Posterior vena cava (tissue), 2 donors: ENCODE results near the gene ETFA. TPM values are rescaled to one million over a fixed set of nuclear protein-coding genes. Genes with fewer than 3 reads are reported as not detected.
A peak's percentile ranks its signal among the peaks of the same experiment; 100 is the strongest.

Experiments used
- DNase-seq: peaks from one replicate; pipeline ENCODE4 v3.0.0-alpha.2; 2020; ENCODE audit warnings: low spot score
- intact Hi-C, 2 donors: fragments of 100-400 bp; cut with DNase I; formaldehyde crosslinking; loops; one replicate each; pipeline versions ENCODE4 v1.14.1 to v1.14.2; 2022 to 2023
- long read RNA-seq, 2 donors: library from polyadenylated mRNA; unstranded; transcript quantifications; one replicate each; pipeline ENCODE4 v2.0.0, GENCODE V29; 2020 to 2021
- total RNA-seq, 2 donors: library from RNA; stranded (reverse); fragmentation: NEBNext Ultra II Directional; extraction: Animal tissue kit (Norgen Biotek cat#: 25700); gene quantifications; one replicate each; pipeline ENCODE4 v1.2.1, GENCODE V29; 2021
- donor health status: DM: yes; HTN: yes; CAD: no.
- donor health status: DM: yes; HTN: yes; CAD: no.

ETFA gene
- total RNA-seq = 10 to 100 TPM; 68.6 to 98.4 TPM
- long read RNA-seq, donor 1, transcript ETFA-203 (12 exons, 2,287 nt) = major isoform, 12 of 27 reads
- long read RNA-seq, donor 1, partial matches to known transcripts = 1 of 27 reads
- long read RNA-seq, donor 1, other reads (novel, unspliced or antisense) = 9 of 27 reads
- long read RNA-seq, donor 2, transcript ETFA-202 (11 exons, 1,346 nt) = minor isoform, 43 of 244 reads
- long read RNA-seq, donor 2, transcript ETFA-203 (12 exons, 2,287 nt) = major isoform, 155 of 244 reads
- long read RNA-seq, donor 2, partial matches to known transcripts = 10 of 244 reads
- long read RNA-seq, donor 2, other reads (novel, unspliced or antisense) = 26 of 244 reads

- peak; percentile 99 for DNase-seq
- intact Hi-C loops = loop anchor here in 1 of 2 donors (10.0 kb wide), 1 partner anchor 107 kb away; no protein-coding TSS in a partner anchor
These were observed at the start of gene ETFA for GRCh38 chr15:76311100-76311953. TSS of gene ETFA (minus strand) at chr15:76311469. CDS start at chr15:76311388, 81 bp downstream.

GRCh38 chr15:76360416-76360815 is 49.1 kb upstream of the ETFA start:
- no peak for DNase-seq

GRCh38 chr15:76359152-76359551 is 47.9 kb upstream of the ETFA start:
- intact Hi-C loops = no loop called here
- no peak for DNase-seq

More at GRCh38 chr15:76360416-76360815, 49.1 kb upstream of the ETFA start:
- intact Hi-C loops = no loop called here

GRCh38 chr15:76358453-76358852 is 47.2 kb upstream of the ETFA start:
- intact Hi-C loops = no loop called here
- no peak for DNase-seq

GRCh38 chr15:76354823-76355440 is 43.7 kb upstream of the ETFA start:
- no peak for DNase-seq
- intact Hi-C loops = no loop called here

- intact Hi-C loops = no loop called here
These were observed 42.6 kb upstream of the ETFA start for GRCh38 chr15:76353903-76354302.

GRCh38 chr15:76353023-76353577 is 41.8 kb upstream of the ETFA start:
- intact Hi-C loops = no loop called here
- no peak for DNase-seq

More at GRCh38 chr15:76353903-76354302, 42.6 kb upstream of the ETFA start:
- no peak for DNase-seq

GRCh38 chr15:76349301-76350070 is 38.2 kb upstream of the ETFA start:
- no peak for DNase-seq
- intact Hi-C loops = no loop called here

- intact Hi-C loops = no loop called here
- no peak for DNase-seq
These were observed 36.3 kb upstream of the ETFA start for GRCh38 chr15:76347482-76348055.

- DNase-seq = no peak
- intact Hi-C loops = no loop called here
These were observed 35.6 kb upstream of the ETFA start for GRCh38 chr15:76346669-76347481.

- no peak for DNase-seq
- intact Hi-C loops = no loop called here
These were observed 34.8 kb upstream of the ETFA start for GRCh38 chr15:76345880-76346668.

- no peak for DNase-seq
- intact Hi-C loops = no loop called here
These were observed 34.3 kb upstream of the ETFA start for GRCh38 chr15:76345583-76345879.

GRCh38 chr15:76344893-76345582 is 33.8 kb upstream of the ETFA start:
- no peak for DNase-seq
- intact Hi-C loops = no loop called here

- no peak for DNase-seq
- intact Hi-C loops = no loop called here
These were observed 32.2 kb upstream of the ETFA start for GRCh38 chr15:76343313-76343996.

GRCh38 chr15:76342382-76343201 is 31.3 kb upstream of the ETFA start:
- intact Hi-C loops = no loop called here
- DNase-seq = no peak
